HG02981 (cell line): Measurements from ENCODE around the gene AFDN.

Experiments
- ATAC-seq: cut with Tn5 transposase; IDR thresholded peaks from one replicate; pipeline ENCODE4 v1.9.1; 2021; ENCODE audit warnings: mild to moderate bottlenecking, moderate library complexity; ENCODE audit not compliant: unreplicated experiment

The AFDN gene

GRCh38 chr6:167948716-167949115 is 122.0 kb downstream of the AFDN start:
- ATAC-seq, result no peak

GRCh38 chr6:167949121-167949684 is 122.5 kb downstream of the AFDN start:
- no peak for ATAC-seq

GRCh38 chr6:167951781-167952511 is 125.2 kb downstream of the AFDN start:
- no peak for ATAC-seq

DNA sequence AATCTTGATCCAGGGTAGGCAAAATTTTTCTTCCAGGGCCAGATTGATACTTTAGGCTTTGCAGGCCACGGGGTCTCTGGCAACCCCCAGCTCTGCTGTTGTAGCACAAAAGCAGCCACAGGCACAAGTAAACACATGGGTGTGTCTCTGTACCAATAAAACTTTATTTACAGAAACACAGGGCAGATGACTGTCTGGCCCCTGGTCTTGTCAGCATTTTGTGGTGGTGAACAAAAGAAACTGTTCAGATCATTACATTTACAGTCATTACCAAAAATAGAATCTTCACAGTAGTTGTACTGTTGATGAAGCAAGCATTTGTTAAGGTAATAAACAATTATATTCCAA is 125.8 kb downstream of the AFDN start:
- no peak for ATAC-seq

DNA sequence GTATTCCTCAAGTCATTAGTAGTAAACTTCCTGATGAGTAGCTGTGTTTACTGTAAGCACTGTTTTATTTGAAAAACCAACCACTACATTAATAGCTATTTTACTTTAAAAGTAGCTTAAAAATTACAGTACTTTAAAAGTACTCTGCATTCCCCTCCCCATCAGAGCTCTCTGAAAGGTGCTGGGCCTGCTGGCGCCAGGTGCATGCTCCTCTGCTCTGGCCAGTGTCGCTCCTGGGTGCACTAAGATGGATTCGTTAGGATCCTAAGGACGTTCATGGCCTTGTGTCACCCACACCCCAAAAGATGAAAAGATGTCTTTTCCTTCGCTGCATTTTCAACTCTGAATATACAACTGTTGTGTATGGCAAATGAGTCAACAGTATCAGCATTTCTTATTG is 126.8 kb downstream of the AFDN start:
- ATAC-seq, result no peak

- no peak for ATAC-seq
Observed at GRCh38 chr6:167954151-167954550, 127.4 kb downstream of the AFDN start.

DNA sequence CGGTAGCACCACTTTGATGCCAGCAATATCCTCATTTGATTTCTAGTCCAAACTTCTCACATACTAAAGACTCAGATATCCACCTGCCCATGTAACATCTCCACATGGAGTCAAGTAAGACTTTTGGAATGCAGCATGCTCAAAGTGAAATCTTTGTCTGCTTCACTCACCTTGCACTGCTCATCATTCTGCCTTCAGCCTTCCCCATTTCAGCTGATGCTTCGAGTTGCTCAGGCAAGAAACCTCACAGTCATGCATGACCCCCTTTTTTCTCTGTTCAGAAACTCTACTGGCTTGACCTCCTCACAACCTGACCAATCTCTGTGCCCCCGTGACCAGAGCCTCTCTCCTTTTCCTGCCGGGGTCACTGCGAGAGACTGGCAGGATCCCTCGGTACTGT is 129.8 kb downstream of the AFDN start:
- no peak for ATAC-seq

GRCh38 chr6:167956983-167957492 is 130.3 kb downstream of the AFDN start:
- no peak for ATAC-seq

GRCh38 chr6:167957626-167958025 is 130.9 kb downstream of the AFDN start:
- no peak for ATAC-seq

DNA sequence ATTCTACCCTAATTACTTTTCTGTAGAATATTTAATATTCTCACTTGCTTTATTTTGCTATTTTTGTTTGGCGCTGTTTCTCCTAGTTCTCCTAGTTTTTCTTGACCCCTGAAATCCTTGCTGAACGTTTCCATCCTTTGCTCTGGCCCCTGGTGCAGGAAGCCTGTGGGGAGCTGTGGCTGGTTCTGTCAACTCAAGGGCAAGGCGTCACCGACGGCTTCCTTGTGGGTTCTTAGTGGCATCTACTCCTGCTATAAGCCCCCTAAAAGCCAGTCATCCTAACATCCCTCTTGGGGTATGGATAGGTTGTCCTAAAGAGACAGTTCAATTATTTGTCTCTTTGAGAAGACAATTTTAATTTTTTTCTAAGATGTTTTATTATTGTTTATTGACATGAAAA is 133.9 kb downstream of the AFDN start:
- no peak for ATAC-seq

DNA sequence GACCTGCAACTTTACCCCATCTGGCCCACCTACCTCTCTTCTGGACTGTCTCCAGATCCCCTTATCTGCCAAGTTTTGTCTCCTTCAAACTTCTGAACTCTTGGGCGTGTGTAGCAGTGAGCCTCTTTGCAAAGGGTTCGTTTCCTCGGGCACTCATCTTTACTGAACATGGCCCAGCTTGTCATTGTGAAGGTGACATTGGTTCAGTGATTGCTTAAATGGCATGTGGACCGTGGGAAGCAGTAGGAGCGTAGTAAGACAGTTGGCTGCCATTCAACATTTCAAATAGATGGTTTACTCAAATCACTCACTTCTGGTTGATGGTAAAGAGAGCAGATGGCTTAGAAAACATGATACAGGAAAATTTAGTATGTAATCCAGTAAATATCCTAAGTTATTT is 136.0 kb downstream of the AFDN start:
- no peak for ATAC-seq

- ATAC-seq, result no peak
Observed at GRCh38 chr6:167963589-167964057, 136.9 kb downstream of the AFDN start.

- no peak for ATAC-seq
Observed at GRCh38 chr6:167965592-167966539, 139.2 kb downstream of the AFDN start.

DNA sequence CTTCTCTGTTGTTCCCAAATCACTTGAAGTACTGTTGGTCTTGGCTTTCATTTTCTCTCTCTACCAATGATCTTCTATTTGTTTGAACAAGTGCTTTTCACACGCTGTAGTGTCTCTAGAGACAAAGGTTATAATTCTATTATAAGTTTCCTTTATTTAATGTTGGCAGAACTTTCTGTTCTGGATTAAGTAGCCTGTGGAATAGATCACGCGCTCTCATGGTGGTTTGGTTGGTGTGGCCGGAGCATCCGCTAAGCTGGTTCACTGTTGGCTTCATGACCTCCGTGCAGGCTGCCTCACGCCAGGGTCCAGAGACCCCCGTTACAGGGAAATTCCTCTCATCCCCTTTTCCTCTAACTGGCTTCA is 139.8 kb downstream of the AFDN start:
- ATAC-seq, result no peak

DNA sequence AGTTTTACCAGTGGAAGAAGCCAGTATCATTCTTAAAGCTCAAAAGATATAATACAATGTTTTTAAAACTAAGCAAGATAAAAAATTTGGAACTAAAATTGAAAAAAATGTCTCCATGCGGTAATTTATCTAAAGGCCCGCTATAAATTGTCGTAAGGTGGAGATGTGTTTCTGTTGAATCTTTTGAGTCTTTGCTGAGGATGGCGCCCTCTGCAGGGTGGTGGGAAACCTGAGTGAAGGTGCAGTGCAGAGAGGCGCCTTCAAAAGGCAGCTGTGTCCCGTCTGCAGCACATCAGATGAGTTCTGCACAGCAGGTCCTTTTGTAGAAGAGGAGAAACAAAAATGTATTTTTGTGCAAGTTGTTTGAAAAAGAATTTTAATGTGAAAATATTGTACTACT is 141.4 kb downstream of the AFDN start:
- ATAC-seq, result no peak

GRCh38 chr6:167970230-167970629 is 143.5 kb downstream of the AFDN start:
- no peak for ATAC-seq

GRCh38 chr6:167972193-167972592 is 145.5 kb downstream of the AFDN start:
- ATAC-seq, result no peak

DNA sequence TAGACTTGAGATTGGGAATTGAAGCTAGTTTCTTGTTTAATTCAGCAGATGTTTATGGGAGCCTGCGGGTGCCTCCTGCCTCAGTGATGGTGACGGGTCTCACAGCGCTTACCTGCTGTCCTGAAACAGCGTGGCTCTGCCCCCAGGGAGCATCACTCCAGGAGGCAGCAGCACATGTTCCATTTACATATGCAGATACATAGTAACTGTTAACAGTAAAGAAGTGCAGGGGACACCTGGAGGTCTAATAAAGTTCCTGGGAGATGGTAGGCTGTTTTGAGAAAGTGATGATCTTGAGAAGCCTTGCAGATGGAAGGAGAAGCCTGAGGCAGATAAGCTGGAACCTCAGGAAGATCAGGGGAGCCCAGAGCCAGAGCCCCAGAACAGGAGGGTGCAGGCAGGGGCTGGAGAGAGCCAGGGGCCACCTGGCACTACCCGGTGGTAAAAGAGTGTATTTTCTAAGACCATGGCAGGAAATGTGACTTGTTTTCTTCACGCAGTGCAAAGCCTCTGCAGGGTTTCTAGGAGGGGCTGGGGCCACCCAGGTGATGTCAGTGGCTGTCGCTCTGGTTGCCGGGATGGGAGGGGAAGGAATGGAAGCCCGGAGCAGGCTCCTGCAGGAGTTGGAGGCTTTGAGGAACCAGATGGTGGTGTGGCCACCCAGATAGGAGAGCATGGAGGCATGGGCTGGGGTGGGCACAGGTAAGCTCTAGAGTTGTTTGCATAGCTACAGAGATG is 146.6 kb downstream of the AFDN start:
- no peak for ATAC-seq

DNA sequence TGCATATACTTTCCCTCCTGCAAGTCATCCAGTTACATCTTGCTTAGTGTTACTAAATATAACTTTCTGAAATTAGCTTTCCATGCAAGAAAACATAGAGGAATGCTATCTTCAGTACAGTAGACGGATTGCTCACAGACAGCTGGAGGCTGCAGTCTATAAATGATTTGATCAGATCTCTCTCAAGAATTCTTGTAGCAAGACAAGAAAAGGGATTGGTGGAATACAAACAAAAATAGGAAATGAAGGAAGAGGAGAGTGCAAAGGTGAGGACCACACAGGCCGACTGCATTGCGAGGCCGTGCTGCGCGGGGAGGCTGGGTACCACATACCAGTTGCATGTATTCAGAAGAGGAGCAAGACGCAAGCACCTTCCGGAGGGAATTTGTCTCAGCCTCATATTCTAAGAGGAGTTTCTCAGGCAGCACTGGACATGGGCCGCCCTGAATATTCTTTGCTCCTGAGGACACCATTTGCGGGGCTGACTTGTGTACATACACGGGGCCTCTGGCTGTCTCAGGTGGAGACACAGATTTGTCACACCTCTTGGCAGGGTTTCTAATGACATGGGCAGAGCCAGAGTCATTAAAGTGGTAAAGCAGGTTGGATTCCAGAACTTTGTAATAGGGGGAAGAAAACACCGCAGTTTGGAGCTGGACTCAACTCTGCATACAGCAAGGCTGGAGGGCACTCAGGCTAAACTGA is 148.1 kb downstream of the AFDN start:
- ATAC-seq, result no peak

DNA sequence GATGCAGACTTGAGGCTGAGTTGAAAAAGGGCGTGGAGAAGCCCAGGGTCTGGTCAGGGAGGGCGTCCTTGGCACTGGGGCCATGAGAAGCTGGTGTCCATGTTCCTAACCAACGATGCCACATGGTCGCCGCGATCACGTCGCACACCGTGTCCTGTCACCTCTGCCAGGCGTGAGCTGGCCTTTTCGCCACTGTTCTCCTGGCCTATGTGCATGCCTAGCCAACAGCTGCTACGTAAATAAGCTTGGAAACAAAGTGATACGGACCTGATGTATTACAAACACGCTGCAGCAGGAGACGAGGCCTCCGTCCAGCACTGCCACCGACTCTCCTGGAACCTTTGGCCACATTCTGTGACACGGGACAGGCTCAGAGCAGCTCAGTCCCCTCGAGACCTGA is 148.7 kb downstream of the AFDN start:
- ATAC-seq, result no peak
